IPS-18a (cell line): Measurements from ENCODE around the gene SPATA32.

Experiments
- H3K27ac ChIP-seq: one replicate; pipeline ENCODE4 v1.5.1; 2013; ENCODE audit warnings: low read length
- H3K27me3 ChIP-seq: one replicate; pipeline ENCODE4 v1.6.1; 2013; ENCODE audit warnings: mild to moderate bottlenecking, low read length; ENCODE audit not compliant: control insufficient read depth, insufficient read depth
- H3K36me3 ChIP-seq: one replicate; pipeline ENCODE4 v1.6.1; 2013; ENCODE audit warnings: low read depth, low read length; ENCODE audit not compliant: control insufficient read depth
- H3K4me1 ChIP-seq: one replicate; pipeline ENCODE4 v1.6.1; 2013; ENCODE audit warnings: low read depth, low read length; ENCODE audit not compliant: control insufficient read depth
- H3K4me3 ChIP-seq: one replicate; pipeline ENCODE4 v1.5.1; 2013; ENCODE audit warnings: low read length
- H3K9ac ChIP-seq: one replicate; pipeline ENCODE4 v1.6.1; 2013; ENCODE audit warnings: mild to moderate bottlenecking, low read length, moderate library complexity
- H3K9me3 ChIP-seq: one replicate; pipeline ENCODE4 v1.6.1; 2013; ENCODE audit warnings: low read depth, low read length; ENCODE audit not compliant: control insufficient read depth

Gene SPATA32, protein sequence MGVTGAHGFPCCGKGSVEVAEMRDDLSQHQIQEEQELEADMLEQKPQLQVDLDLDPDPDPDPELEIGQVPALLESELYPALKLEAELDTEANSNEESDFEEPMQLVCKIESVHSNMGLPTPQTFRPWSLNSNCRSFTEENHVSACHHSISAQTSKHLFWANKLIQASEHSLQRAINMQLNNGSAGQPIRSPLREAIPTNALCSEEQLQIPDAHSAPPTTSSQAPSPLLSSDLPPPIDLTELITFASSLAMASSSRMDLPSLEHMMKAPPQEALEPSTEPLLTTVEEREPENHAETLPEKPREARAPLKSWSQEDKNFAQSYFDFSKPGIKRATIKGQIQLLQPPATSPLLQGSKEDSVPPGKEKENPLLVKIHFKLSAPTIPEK

GRCh38 chr17:45261577-45262515, at the start of gene SPATA32:
SPATA32 (minus strand) TSS chr17:45262094; CDS start chr17:45262016, 78 bp downstream.
- Histone ChIP-seq H3K27ac (no peak within 1 kb of the TSS), H3K4me1 (peaks cover 17% of the 10 kb centered on the region), H3K9me3 (no peaks in the 10 kb centered on the region), H3K36me3 (peaks cover 3% of the 10 kb centered on the region), H3K4me3 (peak within 1 kb of the TSS; percentile 55), H3K9ac (peak within 1 kb of the TSS; percentile 34), H3K27me3 (peaks cover 20% of the 10 kb centered on the region)

GRCh38 chr17:45311401-45311759, 49.5 kb upstream of the SPATA32 start:
- no peaks in the 10 kb centered on the region for H3K36me3 ChIP-seq
- H3K4me3 ChIP-seq: no peak overlapping the region
- no peak overlapping the region for H3K27ac ChIP-seq
- no peak overlapping the region for H3K9ac ChIP-seq
- H3K9me3 ChIP-seq: no peaks in the 10 kb centered on the region
- peaks cover 14% of the 10 kb centered on the region for H3K27me3 ChIP-seq
- peaks cover 8% of the 10 kb centered on the region for H3K4me1 ChIP-seq

DNA sequence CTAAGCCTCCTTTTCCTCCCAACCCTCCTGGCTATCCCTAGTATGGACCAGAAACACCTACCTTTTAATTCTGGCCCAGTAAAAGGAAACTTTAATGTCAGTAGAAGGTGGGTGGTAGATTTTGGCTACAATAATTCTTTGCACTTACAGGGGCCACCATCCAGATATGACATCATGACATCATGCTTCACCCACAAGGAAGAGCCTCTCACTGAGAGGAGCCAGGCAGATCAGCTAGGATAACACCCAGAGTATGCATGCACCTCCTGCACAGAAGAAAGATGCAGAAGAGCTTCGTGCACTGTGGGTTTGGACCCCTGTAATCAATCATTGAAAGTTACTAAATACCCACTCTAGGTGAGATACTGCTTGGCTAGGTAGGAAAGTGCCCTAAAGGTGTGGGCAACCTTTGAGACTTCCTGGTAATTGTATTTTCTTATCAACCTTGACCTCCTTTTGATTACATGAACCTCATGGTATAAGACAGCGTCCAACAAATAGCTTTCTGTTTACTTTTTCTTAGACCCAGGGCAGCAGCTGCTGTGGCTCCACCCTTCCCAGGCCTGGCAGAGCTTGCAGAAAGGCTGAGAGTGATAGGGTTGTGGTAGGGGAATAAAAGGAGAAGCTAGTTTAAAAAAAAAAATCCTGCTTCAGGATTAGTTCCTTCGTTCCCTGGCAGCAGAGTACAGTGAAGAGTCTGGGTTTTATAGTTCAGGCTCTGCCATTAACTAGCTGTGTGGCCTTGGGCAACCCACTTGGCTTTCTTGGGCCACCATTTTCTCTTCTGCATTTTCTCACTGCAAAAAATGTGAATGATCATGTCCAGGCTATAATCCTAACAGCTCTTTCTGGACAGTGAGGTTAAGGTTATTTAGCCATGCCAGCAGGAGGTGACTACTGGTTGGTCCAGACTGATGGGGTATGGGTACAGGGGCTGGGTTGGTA, 48.8 kb upstream of the SPATA32 start:
- Histone ChIP-seq H3K27me3 (peaks cover 9% of the 10 kb centered on the region), H3K9me3 (no peaks in the 10 kb centered on the region), H3K36me3 (no peaks in the 10 kb centered on the region), H3K27ac (no peak overlapping the region), H3K4me3 (no peak overlapping the region), H3K9ac (no peak overlapping the region), H3K4me1 (peaks cover 4% of the 10 kb centered on the region)

- Histone ChIP-seq H3K4me1 (no peaks in the 10 kb centered on the region), H3K4me3 (no peak overlapping the region), H3K27me3 (no peaks in the 10 kb centered on the region), H3K27ac (no peak overlapping the region), H3K9ac (no peak overlapping the region), H3K9me3 (no peaks in the 10 kb centered on the region), H3K36me3 (no peaks in the 10 kb centered on the region)
These were observed 47.5 kb upstream of the SPATA32 start for GRCh38 chr17:45309400-45309799.

- Histone ChIP-seq H3K4me1 (no peaks in the 10 kb centered on the region), H3K27me3 (no peaks in the 10 kb centered on the region), H3K36me3 (no peaks in the 10 kb centered on the region), H3K9ac (no peak overlapping the region), H3K27ac (no peak overlapping the region), H3K9me3 (no peaks in the 10 kb centered on the region), H3K4me3 (no peak overlapping the region)
These were observed 46.9 kb upstream of the SPATA32 start for GRCh38 chr17:45308840-45309239.

- H3K4me3 ChIP-seq: no peak overlapping the region
- no peaks in the 10 kb centered on the region for H3K27me3 ChIP-seq
- no peaks in the 10 kb centered on the region for H3K36me3 ChIP-seq
- no peaks in the 10 kb centered on the region for H3K4me1 ChIP-seq
- no peak overlapping the region for H3K9ac ChIP-seq
- no peak overlapping the region for H3K27ac ChIP-seq
- no peaks in the 10 kb centered on the region for H3K9me3 ChIP-seq
These were observed 46.1 kb upstream of the SPATA32 start for GRCh38 chr17:45308016-45308365.

DNA sequence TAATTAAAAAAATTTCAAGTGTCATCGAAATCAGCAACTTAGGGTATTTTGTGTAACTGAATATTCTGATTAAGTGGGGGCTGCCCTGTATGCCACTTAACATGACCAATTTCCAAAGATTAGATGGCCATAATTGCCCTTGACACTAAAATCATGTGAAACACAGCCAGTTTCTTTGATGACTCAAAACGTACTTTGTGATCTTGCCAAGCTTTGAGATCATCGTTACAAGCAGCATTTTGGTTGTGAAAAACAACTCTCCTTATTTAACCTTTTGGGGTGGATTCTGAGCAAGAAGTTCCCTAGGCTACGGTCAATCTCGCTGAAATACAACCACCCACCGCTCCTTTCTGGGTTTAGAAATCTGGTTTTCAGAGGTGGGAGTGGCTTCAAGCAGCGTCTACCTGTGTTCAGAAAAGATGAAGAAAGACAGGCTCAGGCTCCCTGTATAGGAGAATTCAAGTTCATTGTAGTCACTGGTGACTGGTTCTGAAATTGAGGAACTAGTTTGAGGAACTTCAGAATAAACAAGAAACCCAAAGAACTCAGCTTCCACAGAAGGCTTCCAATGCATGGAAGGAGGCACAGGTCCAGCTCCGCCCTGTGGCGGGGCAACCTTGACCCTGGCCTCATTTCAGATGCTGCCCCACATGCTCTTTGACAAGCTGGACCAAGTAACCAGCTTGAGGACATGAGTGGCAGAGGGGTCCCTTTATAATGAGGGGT, 45.6 kb upstream of the SPATA32 start:
- Histone ChIP-seq H3K27ac (no peak overlapping the region), H3K9ac (no peak overlapping the region), H3K4me1 (no peaks in the 10 kb centered on the region), H3K4me3 (no peak overlapping the region), H3K36me3 (no peaks in the 10 kb centered on the region), H3K27me3 (no peaks in the 10 kb centered on the region), H3K9me3 (no peaks in the 10 kb centered on the region)

GRCh38 chr17:45306623-45307022, 44.7 kb upstream of the SPATA32 start:
- no peak overlapping the region for H3K27ac ChIP-seq
- no peaks in the 10 kb centered on the region for H3K4me1 ChIP-seq
- H3K4me3 ChIP-seq: no peak overlapping the region
- H3K36me3 ChIP-seq: no peaks in the 10 kb centered on the region
- no peaks in the 10 kb centered on the region for H3K27me3 ChIP-seq
- H3K9me3 ChIP-seq: no peaks in the 10 kb centered on the region
- no peak overlapping the region for H3K9ac ChIP-seq

- no peak overlapping the region for H3K27ac ChIP-seq
- no peaks in the 10 kb centered on the region for H3K9me3 ChIP-seq
- no peaks in the 10 kb centered on the region for H3K27me3 ChIP-seq
- H3K4me3 ChIP-seq: no peak overlapping the region
- H3K9ac ChIP-seq: no peak overlapping the region
- H3K36me3 ChIP-seq: no peaks in the 10 kb centered on the region
- H3K4me1 ChIP-seq: no peaks in the 10 kb centered on the region
These were observed 44.2 kb upstream of the SPATA32 start for GRCh38 chr17:45306094-45306493.

GRCh38 chr17:45305530-45306087, 43.7 kb upstream of the SPATA32 start:
- no peaks in the 10 kb centered on the region for H3K4me1 ChIP-seq
- no peaks in the 10 kb centered on the region for H3K9me3 ChIP-seq
- H3K27ac ChIP-seq: no peak overlapping the region
- no peaks in the 10 kb centered on the region for H3K27me3 ChIP-seq
- no peak overlapping the region for H3K4me3 ChIP-seq
- H3K9ac ChIP-seq: no peak overlapping the region
- H3K36me3 ChIP-seq: no peaks in the 10 kb centered on the region
